Measurements from ENCODE around the gene KLHDC7B. TPM values are rescaled to one million over a fixed set of nuclear protein-coding genes. Genes with fewer than 3 reads are reported as not detected.

Gene KLHDC7B
- total RNA-seq, 1 donor from 2014 or later = 0.10 TPM

GRCh38 chr22:50585238-50585637, 39.5 kb downstream of the KLHDC7B start:
- no peak for DNase-seq (ENCODE audit: low spot score)

DNA sequence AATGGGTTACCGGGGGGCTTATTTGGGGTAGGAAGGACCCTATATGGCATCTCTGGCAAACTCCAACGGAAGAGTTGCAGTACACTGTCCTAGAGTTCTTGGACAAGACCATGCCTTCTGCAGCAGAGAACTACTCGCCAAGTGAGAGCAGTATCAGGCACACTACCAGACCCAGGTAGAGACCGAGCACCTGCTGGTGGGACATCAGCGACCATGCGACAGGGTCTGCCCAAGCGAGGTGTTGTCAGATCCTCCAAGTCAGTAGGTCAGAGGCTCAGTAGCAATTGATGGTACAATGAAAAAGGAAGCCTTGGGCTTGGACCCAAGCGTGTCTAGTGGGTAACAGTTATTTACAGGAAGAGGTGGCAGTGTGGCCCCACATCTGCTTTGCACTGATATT, 40.1 kb downstream of the KLHDC7B start:
- DNase-seq (ENCODE audit: low spot score) = no peak

DNA sequence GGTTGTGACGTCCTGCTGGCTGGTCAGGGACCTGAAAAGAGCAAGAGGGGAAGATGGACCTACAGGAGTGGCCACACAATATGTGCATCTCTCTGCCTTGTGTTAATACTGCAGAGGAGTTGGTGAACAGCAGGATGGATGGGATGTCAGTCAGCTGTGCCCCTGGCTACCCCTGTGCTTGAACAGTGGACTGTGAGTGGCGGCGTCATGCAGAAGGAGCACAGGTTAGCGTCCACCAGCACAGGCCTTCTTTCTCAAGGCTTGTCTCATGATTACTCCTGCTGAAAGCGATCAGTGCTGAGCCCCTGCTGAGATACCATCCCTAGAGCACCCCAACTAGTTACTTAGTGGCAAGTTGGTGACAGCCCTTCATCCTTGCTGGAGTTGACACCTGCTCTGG, 40.7 kb downstream of the KLHDC7B start:
- DNase-seq (ENCODE audit: low spot score) = no peak

DNA sequence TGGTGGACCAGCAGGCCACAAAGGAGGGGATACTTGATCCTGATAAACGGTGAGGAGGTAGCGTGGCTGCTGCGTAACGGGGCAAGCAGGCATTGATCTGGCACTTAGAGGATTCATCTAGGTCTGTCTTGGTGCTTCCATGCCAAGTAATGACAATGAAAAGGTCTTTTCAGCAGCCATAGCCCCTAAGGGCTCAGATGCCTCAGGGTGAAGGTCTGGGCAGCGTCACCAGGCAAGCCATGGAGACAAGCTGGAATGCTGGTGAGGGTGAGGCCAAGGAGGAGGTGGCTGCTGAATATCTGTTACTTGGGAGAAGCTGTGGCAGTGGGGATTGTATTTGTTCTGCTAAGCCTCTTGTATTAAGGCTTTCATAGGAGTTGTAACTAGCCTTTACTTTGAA, 41.7 kb downstream of the KLHDC7B start:
- no peak for DNase-seq (ENCODE audit: low spot score)

- no peak for DNase-seq (ENCODE audit: low spot score)
Measured at GRCh38 chr22:50595189-50595588, 49.5 kb downstream of the KLHDC7B start.

- no peak for DNase-seq (ENCODE audit: low spot score)
Measured at GRCh38 chr22:50597097-50597496, 51.4 kb downstream of the KLHDC7B start.

GRCh38 chr22:50599816-50600455, 54.2 kb downstream of the KLHDC7B start:
- DNase-seq (ENCODE audit: low spot score) = no peak

GRCh38 chr22:50600538-50600937, 54.8 kb downstream of the KLHDC7B start, which contains the start of gene MAPK8IP2:
Gene MAPK8IP2 (plus strand): TSS chr22:50600793. CDS start chr22:50600819, 26 bp downstream.
- no peak for DNase-seq (ENCODE audit: low spot score)

Other genes with a start within 250 kb of the KLHDC7B start
- gene PLXNB2, start 238.3 kb upstream of the KLHDC7B start, total RNA-seq = 108 TPM
- 2.2 TPM for gene DENND6B, start 218.9 kb upstream of the KLHDC7B start, total RNA-seq
- 45.3 TPM for gene PPP6R2, start 202.6 kb upstream of the KLHDC7B start, total RNA-seq
- gene SBF1, start 70.9 kb upstream of the KLHDC7B start, total RNA-seq = 74.3 TPM
- gene ADM2, start 64.4 kb upstream of the KLHDC7B start, total RNA-seq = 0.42 TPM
- gene MIOX, start 59.0 kb upstream of the KLHDC7B start, total RNA-seq = not detected
- gene LMF2, start 38.2 kb upstream of the KLHDC7B start, total RNA-seq = 57.1 TPM
- gene NCAPH2, start 37.7 kb upstream of the KLHDC7B start, total RNA-seq = 25.0 TPM
- 9.6 TPM for gene SCO2, start 20.3 kb upstream of the KLHDC7B start, total RNA-seq
- gene TYMP, start 15.9 kb upstream of the KLHDC7B start, total RNA-seq = 165 TPM
- gene SYCE3, start 17.0 kb downstream of the KLHDC7B start, total RNA-seq = not detected
- 10.4 TPM for gene CPT1B, start 32.5 kb downstream of the KLHDC7B start, total RNA-seq
- 47.6 TPM for gene CHKB, start 37.0 kb downstream of the KLHDC7B start, total RNA-seq
- gene MAPK8IP2, start 54.9 kb downstream of the KLHDC7B start, total RNA-seq = 0.58 TPM
- 50.4 TPM for gene ARSA, start 82.3 kb downstream of the KLHDC7B start, total RNA-seq
- gene SHANK3, start 126.9 kb downstream of the KLHDC7B start, total RNA-seq = 95.7 TPM
- gene ACR, start 192.3 kb downstream of the KLHDC7B start, total RNA-seq = 4.5 TPM
- 21.9 TPM for gene RABL2B, start 237.7 kb downstream of the KLHDC7B start, total RNA-seq

Data from mesenteric fat pad (tissue), 1 donor.